Measurements from ENCODE around the gene NKAPL. TPM values are rescaled to one million over a fixed set of nuclear protein-coding genes. Genes with fewer than 3 reads are reported as not detected.

NKAPL gene
- total RNA-seq, 1 experiment from 2014 or later: not detected

DNA sequence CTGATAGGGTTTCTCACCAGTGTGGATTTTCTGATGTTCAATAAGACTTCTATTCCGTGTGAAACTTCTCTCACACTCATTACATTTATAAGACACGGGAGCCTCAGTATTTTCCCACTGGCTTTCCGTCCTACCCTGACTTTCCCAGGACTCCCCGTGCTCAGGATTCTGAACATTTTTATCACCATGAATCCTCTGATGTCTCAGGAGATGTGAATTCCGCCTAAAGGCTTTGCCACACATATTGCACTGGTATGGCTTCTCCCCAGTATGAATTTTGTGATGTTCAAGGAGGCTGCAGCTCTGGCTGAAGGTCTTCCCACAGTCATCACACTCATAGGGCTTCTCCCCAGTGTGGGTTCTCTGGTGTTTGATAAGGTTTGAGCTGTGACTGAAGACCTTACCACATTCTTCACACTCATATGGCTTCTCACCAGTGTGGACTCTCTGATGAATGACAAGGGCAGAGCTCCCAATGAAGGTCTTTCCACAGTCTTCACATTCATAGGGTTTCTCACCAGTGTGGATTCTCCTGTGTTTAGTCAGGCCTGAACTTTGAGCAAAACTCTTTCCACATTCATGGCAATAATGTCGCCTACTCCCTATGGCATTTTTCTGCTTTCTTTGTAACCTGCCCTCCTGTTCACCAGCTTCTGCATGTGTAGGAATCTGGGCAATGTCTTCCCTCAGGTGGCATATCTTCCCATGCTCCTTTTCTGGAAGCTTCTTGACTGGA is 13.7 kb upstream of the NKAPL start:
- no peak for DNase-seq (ENCODE audit: low read depth)

GRCh38 chr6:28248916-28249315 is 10.2 kb upstream of the NKAPL start:
- no peak for DNase-seq (ENCODE audit: low read depth)

- DNase-seq (ENCODE audit: low read depth): no peak
These were observed 8.3 kb upstream of the NKAPL start for GRCh38 chr6:28250747-28251146.

DNA sequence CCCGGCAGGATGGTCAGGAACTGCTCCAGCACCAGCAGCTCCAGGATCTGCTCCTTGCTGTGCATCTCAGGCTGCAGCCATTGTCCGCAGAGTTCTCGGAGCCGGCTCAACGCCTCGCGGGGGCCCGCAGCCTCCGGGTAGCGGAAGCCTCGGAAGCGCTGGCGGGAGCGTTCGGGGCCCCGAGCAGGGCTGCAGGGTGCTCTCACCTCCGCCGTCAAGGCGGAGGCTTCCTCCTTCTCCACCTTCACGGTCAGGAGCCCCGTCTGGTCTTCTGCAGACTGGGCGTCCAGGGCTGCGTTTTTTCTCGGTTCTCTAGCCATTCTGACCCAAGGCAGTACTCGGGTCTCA is 7.5 kb upstream of the NKAPL start:
- DNase-seq (ENCODE audit: low read depth): peak; percentile 33

- peak; percentile 93 for DNase-seq (ENCODE audit: low read depth)
These were observed 6.8 kb upstream of the NKAPL start, which contains the start of gene ZKSCAN4 for GRCh38 chr6:28252009-28252975. TSS of gene ZKSCAN4 (minus strand) at chr6:28252269. CDS start at chr6:28251980, 289 bp downstream.

DNA sequence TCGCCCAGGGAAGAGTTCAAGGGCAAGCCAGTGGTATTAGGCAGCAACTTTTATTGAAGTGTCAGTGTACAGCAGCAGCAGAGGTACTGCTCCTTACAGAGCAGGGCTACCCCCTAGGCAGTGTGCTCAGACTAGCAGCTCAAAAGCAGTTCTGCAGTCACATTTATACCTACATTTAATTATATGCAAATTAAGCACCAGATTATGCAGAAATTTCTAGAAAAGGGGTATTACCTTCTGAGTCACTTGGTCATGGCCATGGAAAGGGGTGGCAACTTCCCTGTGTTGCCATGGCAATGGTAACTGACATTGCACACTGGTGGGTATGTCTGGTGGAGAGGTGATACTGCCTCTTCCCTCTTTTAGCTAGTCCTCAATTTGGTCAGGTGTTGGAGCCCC is 5.0 kb upstream of the NKAPL start:
- DNase-seq (ENCODE audit: low read depth): peak; percentile 28

- DNase-seq (ENCODE audit: low read depth): no peak
These were observed 2.1 kb upstream of the NKAPL start for GRCh38 chr6:28257042-28257441.

DNA sequence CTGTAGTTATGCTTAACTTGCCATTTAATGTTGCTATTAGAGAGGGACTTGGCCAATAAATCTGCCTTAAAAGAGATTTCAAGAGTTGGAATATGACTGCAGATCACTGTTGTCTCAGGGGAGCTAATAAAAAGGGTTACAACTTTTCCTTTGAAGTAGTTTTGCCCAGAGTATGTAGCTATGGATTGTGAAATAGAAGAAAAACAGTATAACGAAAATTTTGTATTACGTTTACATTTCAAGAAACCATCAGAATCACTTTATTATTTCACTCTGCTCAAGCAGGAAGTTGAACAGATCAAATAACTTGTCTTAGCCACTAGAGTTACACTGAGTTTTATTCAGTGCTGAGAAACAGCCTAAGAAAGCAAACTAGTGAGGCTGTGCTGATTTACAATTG is 4.8 kb downstream of the NKAPL start:
- DNase-seq (ENCODE audit: low read depth): no peak

DNA sequence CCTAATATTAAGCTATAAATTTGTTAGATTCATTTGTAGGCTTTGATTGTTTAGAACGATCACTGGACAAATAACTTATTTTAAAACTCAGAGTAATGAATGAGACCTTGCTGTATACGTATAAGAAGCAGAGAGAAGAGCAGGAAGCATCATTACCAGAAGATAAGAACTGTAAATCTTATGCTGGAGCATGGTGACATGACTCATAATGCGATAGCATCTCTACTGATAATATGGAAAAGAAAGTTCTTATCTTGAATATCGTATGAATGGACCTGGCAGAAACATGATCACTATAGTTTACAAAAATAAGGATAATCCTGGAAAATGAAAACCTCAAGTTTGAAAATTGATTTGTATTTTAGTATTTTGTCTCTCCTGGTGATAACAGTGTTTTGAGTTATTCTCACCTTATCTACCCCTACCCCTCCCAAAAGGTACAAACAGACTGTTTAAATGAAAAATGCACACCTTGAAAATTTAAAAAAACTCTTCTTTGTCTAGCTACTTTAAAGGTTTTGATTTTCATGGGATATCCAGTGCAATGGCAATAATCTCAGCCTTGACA is 5.8 kb downstream of the NKAPL start:
- no peak for DNase-seq (ENCODE audit: low read depth)

DNA sequence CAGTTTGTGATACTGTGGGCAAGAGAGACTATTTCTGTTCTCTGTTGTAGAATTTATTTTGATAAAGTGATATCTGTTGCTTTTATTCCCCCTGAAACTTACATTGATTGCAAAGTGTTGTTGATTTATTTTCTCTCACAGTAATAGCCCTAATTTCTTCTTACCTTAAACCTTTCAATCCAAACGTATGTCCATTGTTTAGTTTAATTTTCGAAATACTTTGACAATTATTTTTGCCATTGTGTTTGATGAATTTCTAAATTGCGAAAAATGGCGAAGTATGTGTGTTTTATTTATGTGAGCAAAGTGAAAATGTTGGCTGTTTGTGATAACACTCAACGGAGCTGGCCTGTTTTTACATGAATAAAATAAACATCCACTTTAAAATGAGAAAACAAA is 7.5 kb downstream of the NKAPL start:
- DNase-seq (ENCODE audit: low read depth): no peak

DNA sequence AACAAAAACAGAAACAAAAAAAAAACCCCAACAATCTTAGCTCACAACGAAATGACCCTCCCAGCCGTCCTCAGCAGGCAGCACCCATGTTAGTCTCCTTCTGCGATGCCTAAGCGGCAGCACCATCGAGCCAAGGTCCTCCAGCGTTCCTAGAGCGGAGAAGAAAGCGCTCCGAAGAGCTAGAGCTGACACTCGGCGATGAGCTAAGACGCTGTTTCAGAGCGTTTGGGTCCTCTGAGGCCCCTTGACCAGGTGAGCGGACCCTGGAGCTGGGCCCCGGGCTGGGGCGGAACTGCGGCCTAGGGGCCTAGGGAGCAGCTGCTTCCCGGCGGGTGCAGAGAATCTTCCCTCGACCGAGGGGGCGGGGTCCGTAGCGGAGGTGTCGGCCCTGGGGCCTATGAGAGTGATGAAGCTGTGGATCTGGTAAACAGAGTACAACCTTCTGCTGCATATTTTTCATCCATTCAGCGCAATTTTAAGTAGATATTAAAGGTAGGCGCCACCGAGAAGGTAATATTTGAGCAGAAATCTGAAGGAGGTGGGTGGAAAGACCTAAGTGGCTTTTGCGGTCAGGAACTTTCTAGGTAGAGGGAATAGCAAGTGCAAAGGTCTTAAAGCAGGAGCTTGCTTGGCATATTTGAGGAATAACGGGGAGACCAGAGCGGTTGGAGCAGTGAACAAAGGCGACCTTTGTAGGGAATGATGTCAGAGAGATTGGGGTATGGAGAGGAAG is 8.0 kb downstream of the NKAPL start, which contains the start of gene ZSCAN26:
Gene ZSCAN26 (plus strand): TSS at position 182 of the 733 bp plus-strand sequence. CDS start 4,777 bp downstream, outside the sequence.
- DNase-seq (ENCODE audit: low read depth): peak; percentile 93

GRCh38 chr6:28267695-28268059 is 8.6 kb downstream of the NKAPL start:
- DNase-seq (ENCODE audit: low read depth): no peak

DNA sequence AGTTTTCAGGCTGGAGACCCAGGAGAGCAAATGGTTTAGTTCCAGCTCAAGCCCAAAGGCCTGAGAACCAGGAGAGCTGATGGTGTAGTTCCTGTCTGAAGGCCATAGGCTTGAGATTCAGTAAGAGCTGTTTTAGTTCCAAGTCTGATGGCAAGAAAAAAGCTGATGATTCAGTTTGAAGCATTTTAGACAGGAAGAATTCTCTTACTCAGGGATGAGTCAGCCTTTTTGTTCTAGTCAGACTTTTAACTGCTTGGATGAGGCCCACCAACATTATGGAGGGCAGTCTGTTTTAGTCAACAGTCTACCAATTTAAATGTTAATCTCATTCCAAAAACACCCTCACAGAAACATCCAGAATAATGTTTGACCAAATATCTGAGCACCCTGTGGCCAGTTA is 10.4 kb downstream of the NKAPL start:
- DNase-seq (ENCODE audit: low read depth): peak; percentile 95

DNA sequence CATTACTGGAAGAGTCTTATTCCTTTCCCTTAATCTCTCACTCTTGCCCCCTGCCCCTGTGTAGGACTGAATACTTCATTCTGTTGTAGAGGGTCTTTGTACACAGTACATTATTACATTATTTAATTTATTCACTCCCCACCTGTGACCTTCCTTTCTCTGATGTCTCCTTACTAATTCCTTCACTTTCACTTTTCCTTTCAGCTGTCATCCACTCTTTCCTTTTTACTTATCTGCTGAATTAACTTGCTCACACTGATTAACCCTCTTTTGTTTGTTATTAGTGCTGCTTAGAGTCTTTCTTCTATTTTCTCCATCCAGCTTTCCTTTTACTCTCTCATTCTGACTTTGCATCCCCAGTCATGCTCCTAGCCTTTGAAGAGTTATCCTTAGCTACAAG is 15.8 kb downstream of the NKAPL start:
- no peak for DNase-seq (ENCODE audit: low read depth)

GRCh38 chr6:28277746-28278145 is 18.6 kb downstream of the NKAPL start:
- no peak for DNase-seq (ENCODE audit: low read depth)

DNA sequence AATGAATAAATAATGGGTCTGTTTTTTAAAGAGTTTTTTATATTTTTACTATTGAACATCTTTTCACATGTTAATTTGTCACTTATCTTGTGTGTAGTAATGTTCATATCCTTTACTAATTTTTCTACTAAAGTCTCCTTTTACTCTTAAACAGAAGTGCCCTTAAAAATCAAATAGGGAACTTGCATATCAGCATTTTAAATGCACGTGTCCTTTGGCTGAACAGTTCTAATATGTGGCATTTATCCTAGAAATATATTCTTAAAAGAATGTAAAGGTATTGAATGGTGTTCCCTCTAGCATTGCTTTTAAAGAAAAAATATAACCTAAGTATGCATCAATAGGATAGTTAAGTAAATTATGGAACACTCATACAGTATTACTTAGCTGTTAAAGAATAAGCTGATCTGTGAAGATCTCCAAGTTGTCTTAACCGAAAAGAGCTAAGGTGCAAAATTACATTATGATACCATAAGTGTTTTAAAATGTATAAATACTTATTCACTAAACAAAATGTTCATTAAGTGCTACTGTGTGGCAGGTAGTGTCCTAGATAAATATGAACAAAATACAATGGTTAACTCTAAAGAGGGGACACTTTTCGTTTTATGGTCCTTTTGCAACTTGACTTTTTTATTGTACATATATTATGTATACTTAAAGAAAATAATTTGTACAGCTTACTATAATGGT is 21.6 kb downstream of the NKAPL start:
- no peak for DNase-seq (ENCODE audit: low read depth)

DNA sequence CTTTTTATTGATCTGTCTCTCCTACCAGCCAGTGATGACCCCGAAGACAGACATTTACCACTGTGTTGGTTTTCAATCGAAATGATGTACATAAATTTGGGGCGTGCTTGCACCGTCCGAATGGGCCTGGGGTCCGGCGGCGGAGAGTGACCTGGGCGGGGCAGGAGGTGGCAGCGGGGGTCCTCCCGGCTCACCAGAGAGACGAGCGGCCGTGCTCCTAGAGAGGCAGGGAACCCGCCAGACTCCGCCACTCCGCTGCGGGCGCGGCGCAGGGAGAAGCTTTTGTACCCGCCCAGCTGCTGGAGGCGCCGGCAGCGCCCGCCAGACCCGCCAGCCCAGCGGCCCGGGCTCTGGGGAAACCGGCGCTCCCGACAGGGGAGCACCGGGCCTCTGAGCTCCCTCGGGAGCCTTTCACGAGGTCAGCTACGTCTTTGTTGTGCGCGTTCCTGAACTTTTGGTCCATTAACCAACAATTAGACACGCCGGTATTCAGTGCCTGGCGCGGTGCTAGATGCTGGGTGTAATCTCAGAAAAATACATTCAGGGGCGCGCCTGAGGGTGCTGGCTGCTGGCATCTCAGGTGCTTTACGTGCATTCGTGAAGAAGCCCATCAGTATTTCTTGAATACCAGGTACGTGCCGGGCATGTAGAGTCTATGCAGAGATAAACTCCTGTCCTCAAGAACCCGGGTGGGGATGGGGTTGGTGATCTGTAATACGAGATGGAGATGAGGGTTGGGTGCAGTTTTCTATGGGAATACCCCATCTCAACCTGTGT is 22.4 kb downstream of the NKAPL start, which contains the start of gene PGBD1:
Gene PGBD1 (plus strand): TSS at position 285 of the 777 bp plus-strand sequence. CDS start 2,242 bp downstream, outside the sequence.
- peak; percentile 80 for DNase-seq (ENCODE audit: low read depth)

DNA sequence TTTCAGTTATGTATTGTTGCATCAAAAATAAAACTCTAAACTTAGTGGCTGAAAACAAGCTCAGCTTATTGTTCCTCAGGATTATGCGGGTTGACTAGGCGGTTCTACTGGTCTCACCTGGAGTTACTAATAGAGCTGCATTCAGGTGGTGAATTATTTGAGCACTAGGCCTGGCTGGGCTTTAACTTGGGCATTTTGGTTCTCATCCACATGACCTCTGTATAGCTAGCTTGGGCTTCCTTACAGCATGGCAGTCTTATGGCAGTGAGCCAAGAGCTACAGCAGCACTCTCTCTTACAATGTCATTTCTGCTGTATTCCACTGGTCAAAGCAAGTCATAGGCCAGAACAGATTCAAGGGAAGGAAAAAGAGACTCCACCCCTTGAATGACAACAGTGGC is 23.8 kb downstream of the NKAPL start:
- DNase-seq (ENCODE audit: low read depth): peak; percentile 7

DNA sequence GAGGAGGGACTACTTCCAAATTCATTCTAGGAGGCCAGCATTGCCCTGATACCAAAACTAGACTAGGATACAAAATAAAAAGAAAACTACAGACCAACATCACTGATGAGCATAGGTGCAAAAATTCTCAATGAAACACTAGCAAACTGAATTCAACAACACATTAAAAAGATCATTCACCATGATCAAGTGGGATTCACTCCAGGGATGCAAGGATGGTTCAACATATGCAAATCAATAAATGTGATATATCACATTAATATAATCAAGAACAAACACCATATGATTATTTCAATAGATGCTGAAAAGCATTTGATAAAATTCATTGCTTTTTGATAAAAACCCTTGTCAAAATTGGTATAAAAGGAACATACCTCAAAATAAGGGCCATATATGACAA is 32.5 kb downstream of the NKAPL start:
- DNase-seq (ENCODE audit: low read depth): no peak

DNA sequence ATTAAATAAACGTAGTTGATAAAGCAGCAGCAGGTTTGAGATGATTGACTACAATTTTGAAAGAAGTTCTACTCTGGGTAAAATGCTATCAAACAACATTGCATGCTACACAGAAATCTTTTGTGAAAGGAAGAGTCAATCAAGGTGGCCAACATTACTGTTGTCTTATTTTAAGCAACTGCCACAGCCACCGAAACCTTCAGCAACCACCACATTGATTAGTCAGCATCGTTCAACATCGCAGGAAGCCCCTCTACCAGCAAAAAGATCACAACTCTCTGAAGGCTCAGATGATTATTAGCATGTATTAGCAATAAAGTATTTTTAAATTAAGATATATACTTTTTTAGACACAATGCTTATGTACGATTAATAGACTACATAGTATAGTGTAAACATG is 36.2 kb downstream of the NKAPL start:
- DNase-seq (ENCODE audit: low read depth): no peak
